MM.1S (cell line): Measurements from ENCODE around the gene NTRK2.

Experiments
- DNase-seq: peaks from one replicate; pipeline ENCODE4 v3.0.0-alpha.2; 2015
- H2AFZ ChIP-seq: fragments of 300-600 bp; sonication (generic); 2 replicates; pipeline ENCODE4 v1.6.0; 2016; ENCODE audit warnings: antibody characterized with exemption, low read length
- H3F3A ChIP-seq: fragments of 300-600 bp; sonication (generic); 2 replicates; pipeline ENCODE4 v1.6.1; 2016; ENCODE audit warnings: mild to moderate bottlenecking, antibody characterized with exemption, low read length, moderate library complexity, mixed read lengths; ENCODE audit not compliant: insufficient read depth
- H3K27ac ChIP-seq: fragments of 300-600 bp; sonication (generic); 2 replicates; pipeline ENCODE4 v1.5.1; 2016; ENCODE audit warnings: mild to moderate bottlenecking, low read length
- H3K27me3 ChIP-seq: fragments of 300-600 bp; sonication (generic); replicated peaks from 2 replicates; pipeline ENCODE4 v1.6.0; 2016; ENCODE audit warnings: low read length; ENCODE audit not compliant: insufficient read depth
- H3K36me3 ChIP-seq: fragments of 300-600 bp; sonication (generic); replicated peaks from 2 replicates; pipeline ENCODE4 v1.6.1; 2016; ENCODE audit warnings: mild to moderate bottlenecking, low read length, mixed read lengths; ENCODE audit not compliant: insufficient read depth
- H3K4me1 ChIP-seq: fragments of 300-600 bp; sonication (generic); 2 replicates; pipeline ENCODE4 v1.6.1; 2016; ENCODE audit warnings: low read length, mixed read lengths
- H3K4me2 ChIP-seq: fragments of 300-600 bp; sonication (generic); 2 replicates; pipeline ENCODE4 v1.6.0; 2016; ENCODE audit warnings: low read depth, low read length
- H3K4me3 ChIP-seq: fragments of 300-600 bp; sonication (generic); 2 replicates; pipeline ENCODE4 v1.5.1; 2016; ENCODE audit warnings: low read length, mixed read lengths
- H3K79me2 ChIP-seq: fragments of 300-600 bp; sonication (generic); 2 replicates; pipeline ENCODE4 v1.6.1; 2016; ENCODE audit warnings: mixed run types, low read length, mixed read lengths
- H3K9ac ChIP-seq: fragments of 300-600 bp; sonication (generic); 2 replicates; pipeline ENCODE4 v1.6.1; 2016; ENCODE audit warnings: low read length, mixed read lengths
- H3K9me2 ChIP-seq: fragments of 300-600 bp; sonication (generic); replicated peaks from 2 replicates; pipeline ENCODE4 v1.6.1; 2016; ENCODE audit warnings: mild to moderate bottlenecking, low read length, mixed read lengths; ENCODE audit not compliant: insufficient read depth
- H3K9me3 ChIP-seq: fragments of 300-600 bp; sonication (generic); replicated peaks from 2 replicates; pipeline ENCODE4 v1.6.1; 2016; ENCODE audit warnings: mild to moderate bottlenecking, low read length, mixed read lengths; ENCODE audit not compliant: insufficient read depth
- H4K20me1 ChIP-seq: fragments of 300-600 bp; sonication (generic); 2 replicates; pipeline ENCODE4 v1.6.1; 2016; ENCODE audit warnings: mild to moderate bottlenecking, low read length, moderate library complexity, mixed read lengths; ENCODE audit not compliant: insufficient read depth
- EZH2 ChIP-seq: fragments of 300-600 bp; sonication (generic); optimal IDR thresholded peaks from 2 replicates; pipeline ENCODE3; 2017; ENCODE audit warnings: low read depth, mild to moderate bottlenecking, antibody characterized with exemption, low read length, mixed read lengths
- EZH2phosphoT487 ChIP-seq: fragments of 300-600 bp; sonication (generic); IDR thresholded peaks from 2 replicates; pipeline ENCODE4 v1.6.1; 2018; ENCODE audit warnings: antibody characterized with exemption, low read length
- TF ChIP-seq, protein P1 (sequence below): fragments of 300-600 bp; sonication (generic); IDR thresholded peaks from 2 replicates; pipeline ENCODE4 v1.5.1; 2016; ENCODE audit warnings: antibody characterized with exemption, low read length, mixed read lengths

The NTRK2 gene

DNA sequence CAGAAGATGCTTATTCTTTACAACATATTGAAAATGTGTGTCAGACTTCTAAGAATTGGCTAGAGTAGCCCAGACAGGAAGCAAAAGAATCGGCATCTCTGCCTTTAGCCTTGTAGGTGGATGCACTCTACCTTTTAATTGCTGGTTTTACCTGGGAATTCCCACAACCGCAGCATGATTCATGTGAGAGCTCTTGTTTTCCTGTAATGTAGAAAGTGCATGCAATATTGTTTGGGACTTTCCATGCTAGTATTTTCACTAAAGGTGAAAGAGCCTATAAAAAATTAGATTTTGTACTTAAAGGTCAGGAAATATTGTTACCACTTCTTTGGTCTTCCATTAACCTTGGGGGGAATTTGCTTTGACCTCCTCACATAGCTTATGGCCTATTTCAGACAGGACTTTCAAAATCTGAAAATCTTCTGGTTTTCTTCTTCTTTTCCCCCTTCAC, 89.8 kb downstream of the NTRK2 start:
- Histone ChIP-seq H3K4me2 (peak overlapping the region; percentile 46), H3K4me3 (peak overlapping the region; percentile 11), H3K79me2 (no peaks in the 10 kb centered on the region), H3K9me2 (no peaks in the 10 kb centered on the region), H3K27ac (no peak overlapping the region; the same call in 1 of the 2 replicates), H3F3A (peaks cover 18% of the 10 kb centered on the region), H2AFZ (no peak overlapping the region), H4K20me1 (no peaks in the 10 kb centered on the region), H3K27me3 (no peaks in the 10 kb centered on the region), H3K9ac (no peak overlapping the region), H3K4me1 (peaks cover 31% of the 10 kb centered on the region), H3K36me3 (no peaks in the 10 kb centered on the region), H3K9me3 (no peaks in the 10 kb centered on the region)
- DNase-seq: peak; percentile 57
- TF ChIP-seq, protein P1, sequence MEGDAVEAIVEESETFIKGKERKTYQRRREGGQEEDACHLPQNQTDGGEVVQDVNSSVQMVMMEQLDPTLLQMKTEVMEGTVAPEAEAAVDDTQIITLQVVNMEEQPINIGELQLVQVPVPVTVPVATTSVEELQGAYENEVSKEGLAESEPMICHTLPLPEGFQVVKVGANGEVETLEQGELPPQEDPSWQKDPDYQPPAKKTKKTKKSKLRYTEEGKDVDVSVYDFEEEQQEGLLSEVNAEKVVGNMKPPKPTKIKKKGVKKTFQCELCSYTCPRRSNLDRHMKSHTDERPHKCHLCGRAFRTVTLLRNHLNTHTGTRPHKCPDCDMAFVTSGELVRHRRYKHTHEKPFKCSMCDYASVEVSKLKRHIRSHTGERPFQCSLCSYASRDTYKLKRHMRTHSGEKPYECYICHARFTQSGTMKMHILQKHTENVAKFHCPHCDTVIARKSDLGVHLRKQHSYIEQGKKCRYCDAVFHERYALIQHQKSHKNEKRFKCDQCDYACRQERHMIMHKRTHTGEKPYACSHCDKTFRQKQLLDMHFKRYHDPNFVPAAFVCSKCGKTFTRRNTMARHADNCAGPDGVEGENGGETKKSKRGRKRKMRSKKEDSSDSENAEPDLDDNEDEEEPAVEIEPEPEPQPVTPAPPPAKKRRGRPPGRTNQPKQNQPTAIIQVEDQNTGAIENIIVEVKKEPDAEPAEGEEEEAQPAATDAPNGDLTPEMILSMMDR: no peak
- TF ChIP-seq EZH2 (no peak), EZH2phosphoT487 (no peak)

GRCh38 chr9:84759804-84760203, 90.3 kb downstream of the NTRK2 start:
- Histone ChIP-seq H3K27me3 (no peaks in the 10 kb centered on the region), H3K36me3 (no peaks in the 10 kb centered on the region), H3K4me3 (no peak overlapping the region), H3K4me2 (peak overlapping the region; percentile 46), H3K9me3 (no peaks in the 10 kb centered on the region), H3K79me2 (no peaks in the 10 kb centered on the region), H2AFZ (no peak overlapping the region), H3K9ac (no peak overlapping the region), H4K20me1 (no peaks in the 10 kb centered on the region), H3K27ac (no peak overlapping the region), H3K4me1 (peaks cover 31% of the 10 kb centered on the region), H3K9me2 (no peaks in the 10 kb centered on the region), H3F3A (peaks cover 18% of the 10 kb centered on the region)
- TF ChIP-seq, protein P1: no peak
- no peak for TF ChIP-seq EZH2
- TF ChIP-seq EZH2phosphoT487: no peak
- no peak for DNase-seq

DNA sequence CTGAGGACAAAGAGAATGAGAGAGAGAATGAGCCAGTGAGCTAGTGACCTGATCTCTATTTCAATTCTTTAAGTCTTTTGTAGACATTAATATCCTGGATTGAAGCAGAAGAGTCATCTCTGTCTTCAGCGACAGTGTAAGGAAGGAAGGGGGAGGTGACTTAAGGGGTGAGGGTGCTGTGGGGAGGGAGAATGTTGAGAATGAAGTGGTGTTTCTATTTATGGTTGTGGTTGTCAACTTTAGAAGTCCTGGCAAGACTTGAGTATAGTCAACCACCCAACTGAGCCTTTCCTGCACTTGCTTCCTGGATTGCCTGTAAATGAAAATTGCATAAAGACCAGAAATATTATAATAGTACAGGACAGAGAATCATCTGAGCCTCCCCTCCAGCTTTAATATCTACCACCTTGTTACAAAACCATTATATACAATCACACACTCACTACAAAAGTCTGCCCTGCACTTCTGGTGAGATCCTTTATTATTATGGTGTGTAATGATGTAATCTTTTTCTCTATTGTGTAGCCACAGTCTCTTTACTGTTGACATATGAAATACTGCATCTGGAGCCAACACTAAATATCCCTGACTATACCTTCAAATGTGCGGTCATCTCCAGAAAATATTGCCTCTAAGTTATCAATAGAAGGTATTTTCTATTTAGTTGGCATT, 91.7 kb downstream of the NTRK2 start:
- H3K36me3 ChIP-seq: no peaks in the 10 kb centered on the region
- TF ChIP-seq, protein P1: no peak
- TF ChIP-seq EZH2phosphoT487 (no peak), EZH2 (no peak)
- no peaks in the 10 kb centered on the region for H3K79me2 ChIP-seq
- no peak overlapping the region for H2AFZ ChIP-seq
- no peaks in the 10 kb centered on the region for H3K9me2 ChIP-seq
- no peaks in the 10 kb centered on the region for H3K9me3 ChIP-seq
- H3K27me3 ChIP-seq: no peaks in the 10 kb centered on the region
- H3K9ac ChIP-seq: no peak overlapping the region
- H3K4me3 ChIP-seq: no peak overlapping the region
- DNase-seq: peak; percentile 80
- peak overlapping the region; percentile 24; the same call in 1 of the 2 replicates for H3K27ac ChIP-seq
- peak overlapping the region; percentile 51 for H3K4me2 ChIP-seq
- H4K20me1 ChIP-seq: no peaks in the 10 kb centered on the region
- H3K4me1 ChIP-seq: peaks cover 31% of the 10 kb centered on the region
- H3F3A ChIP-seq: peaks cover 18% of the 10 kb centered on the region
